ENCODE data around the gene RAD51D. TPM values are rescaled to one million over a fixed set of nuclear protein-coding genes. Genes with fewer than 3 reads are reported as not detected.

RAD51D gene
- total and polyA plus RNA-seq, 2 donors from 2014 or later: 7.8 to 13.8 TPM

DNA sequence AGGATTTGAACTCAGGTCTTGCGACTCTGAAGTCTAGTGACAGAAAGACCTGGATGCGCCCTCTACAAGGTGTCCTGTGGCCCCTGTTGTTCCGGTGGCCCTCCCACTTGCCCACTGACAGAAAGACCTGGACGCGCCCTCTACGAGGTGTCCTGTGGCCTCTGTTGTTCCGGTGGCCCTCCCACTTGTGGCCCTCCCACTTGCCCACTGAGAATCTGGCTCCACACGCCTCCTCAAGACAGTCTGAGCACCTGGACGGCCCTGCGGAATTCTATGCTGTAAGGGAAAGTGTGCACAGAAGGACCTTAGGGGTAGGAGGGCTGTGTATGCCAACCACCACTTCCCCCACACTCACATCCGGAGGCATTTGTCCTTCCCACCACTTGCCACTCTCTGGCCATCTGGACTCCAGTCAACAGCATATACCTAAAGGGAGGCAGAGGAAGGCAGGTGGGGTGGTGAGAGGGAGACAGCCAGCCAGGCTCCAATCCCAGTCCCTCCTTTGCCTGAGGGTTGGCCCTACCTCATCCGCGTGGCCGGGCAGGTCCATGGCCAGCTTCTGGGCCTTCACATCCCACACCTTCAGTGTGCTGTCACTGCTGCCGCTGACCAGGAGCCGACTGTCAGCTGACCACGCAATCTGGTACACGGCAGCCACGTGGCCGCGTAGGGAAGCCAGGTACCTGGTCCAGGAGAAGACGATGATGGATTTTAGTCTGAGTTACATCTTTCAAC lies 13.3 kb upstream of the RAD51D start:
- Histone ChIP-seq H3K27ac (ENCODE audit: low read depth in 2 of 2, low read length in 2 of 2) (no peak overlapping the region), H3K9me3 (ENCODE audit: control insufficient read depth in 2 of 3, insufficient read depth in 1 of 3, low read length in 3 of 3) (no peaks in the 10 kb centered on the region), H3K27me3 (ENCODE audit: control insufficient read depth, insufficient read depth, low read length) (no peaks in the 10 kb centered on the region), H3K36me3 (ENCODE audit: control insufficient read depth in 2 of 3, insufficient read depth in 3 of 3, low read length in 3 of 3) (peaks cover 6 to 49% (median 32%) of the 10 kb centered on the region in 3 donors), H3K9ac (ENCODE audit: low read length in 3 of 3) (no peak overlapping the region), H3K4me1 (ENCODE audit: control insufficient read depth in 2 of 3, insufficient read depth in 2 of 3, low read depth in 1 of 3, low read length in 3 of 3) (peaks cover 0 to 8% (median 2%) of the 10 kb centered on the region in 3 donors), H3K4me3 (ENCODE audit: low read length in 3 of 3) (no peak overlapping the region)
- no peak for FAIRE-seq
- TF ChIP-seq, protein P1, sequence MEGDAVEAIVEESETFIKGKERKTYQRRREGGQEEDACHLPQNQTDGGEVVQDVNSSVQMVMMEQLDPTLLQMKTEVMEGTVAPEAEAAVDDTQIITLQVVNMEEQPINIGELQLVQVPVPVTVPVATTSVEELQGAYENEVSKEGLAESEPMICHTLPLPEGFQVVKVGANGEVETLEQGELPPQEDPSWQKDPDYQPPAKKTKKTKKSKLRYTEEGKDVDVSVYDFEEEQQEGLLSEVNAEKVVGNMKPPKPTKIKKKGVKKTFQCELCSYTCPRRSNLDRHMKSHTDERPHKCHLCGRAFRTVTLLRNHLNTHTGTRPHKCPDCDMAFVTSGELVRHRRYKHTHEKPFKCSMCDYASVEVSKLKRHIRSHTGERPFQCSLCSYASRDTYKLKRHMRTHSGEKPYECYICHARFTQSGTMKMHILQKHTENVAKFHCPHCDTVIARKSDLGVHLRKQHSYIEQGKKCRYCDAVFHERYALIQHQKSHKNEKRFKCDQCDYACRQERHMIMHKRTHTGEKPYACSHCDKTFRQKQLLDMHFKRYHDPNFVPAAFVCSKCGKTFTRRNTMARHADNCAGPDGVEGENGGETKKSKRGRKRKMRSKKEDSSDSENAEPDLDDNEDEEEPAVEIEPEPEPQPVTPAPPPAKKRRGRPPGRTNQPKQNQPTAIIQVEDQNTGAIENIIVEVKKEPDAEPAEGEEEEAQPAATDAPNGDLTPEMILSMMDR (IDR thresholded peaks at IDR 0.05; ENCODE audit: borderline replicate concordance, extremely low read depth, insufficient read depth): no peak
- intact Hi-C loops (cut with DNase I): no loop called here
- no peak for DNase-seq

DNA sequence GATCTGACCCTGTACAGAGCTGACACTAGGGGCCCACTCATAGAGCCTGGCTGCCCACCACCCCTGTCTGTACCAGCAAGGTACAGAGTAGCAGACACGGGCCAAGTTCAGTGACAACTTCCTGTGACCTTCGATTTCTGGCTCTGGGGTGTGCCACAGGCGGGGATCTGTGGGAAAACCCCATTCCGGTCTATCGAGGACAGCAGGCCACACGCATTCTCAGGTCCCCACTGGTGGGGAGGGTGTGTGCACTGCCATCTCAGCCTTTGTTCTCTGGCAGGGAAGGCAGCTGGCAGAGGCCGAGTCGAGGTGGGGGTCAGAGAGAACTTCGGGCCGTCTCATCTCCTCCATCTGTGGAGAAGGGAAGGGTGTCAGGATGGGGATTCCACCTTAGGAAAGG lies 12.4 kb upstream of the RAD51D start:
- TF ChIP-seq, protein P1 (IDR thresholded peaks at IDR 0.05; ENCODE audit: borderline replicate concordance, extremely low read depth, insufficient read depth): no peak
- Histone ChIP-seq H3K4me3 (ENCODE audit: low read length in 3 of 3) (no peak overlapping the region), H3K9me3 (ENCODE audit: control insufficient read depth in 2 of 3, insufficient read depth in 1 of 3, low read length in 3 of 3) (no peaks in the 10 kb centered on the region), H3K27ac (ENCODE audit: low read depth in 2 of 2, low read length in 2 of 2) (no peak overlapping the region), H3K36me3 (ENCODE audit: control insufficient read depth in 2 of 3, insufficient read depth in 3 of 3, low read length in 3 of 3) (peaks cover 6 to 43% (median 26%) of the 10 kb centered on the region in 3 donors), H3K27me3 (ENCODE audit: control insufficient read depth, insufficient read depth, low read length) (no peaks in the 10 kb centered on the region), H3K9ac (ENCODE audit: low read length in 3 of 3) (no peak overlapping the region), H3K4me1 (ENCODE audit: control insufficient read depth in 2 of 3, insufficient read depth in 2 of 3, low read depth in 1 of 3, low read length in 3 of 3) (peaks cover 0 to 8% (median 2%) of the 10 kb centered on the region in 3 donors)
- intact Hi-C loops (cut with DNase I): no loop called here
- FAIRE-seq (no peak), DNase-seq (no peak)

DNA sequence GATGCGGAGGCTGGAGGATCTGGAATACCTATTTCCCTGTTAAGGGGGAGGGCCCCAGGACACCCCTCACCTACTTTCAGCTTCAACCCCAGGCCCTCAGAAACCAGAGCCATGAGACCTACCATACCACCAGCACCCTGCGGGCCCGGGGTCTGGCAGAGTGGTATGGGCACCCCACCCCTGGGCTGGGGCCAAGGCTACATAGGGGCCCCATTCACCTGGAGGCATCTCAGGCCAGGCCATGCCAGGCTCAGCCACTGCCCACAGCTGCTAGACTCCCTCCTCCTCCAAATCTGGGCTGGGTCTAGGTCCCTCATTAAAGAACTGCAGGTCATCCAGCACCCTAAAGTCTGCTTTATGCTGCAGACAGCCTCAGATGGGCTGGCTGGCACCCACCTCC lies 10.7 kb upstream of the RAD51D start:
- H3K4me1 ChIP-seq (ENCODE audit: control insufficient read depth in 2 of 3, insufficient read depth in 2 of 3, low read depth in 1 of 3, low read length in 3 of 3): peaks cover 0 to 8% (median 2%) of the 10 kb centered on the region in 3 donors
- DNase-seq: no peak
- intact Hi-C loops (cut with DNase I): no loop called here
- H3K27me3 ChIP-seq (ENCODE audit: control insufficient read depth, insufficient read depth, low read length): no peaks in the 10 kb centered on the region
- no peak overlapping the region for H3K9ac ChIP-seq (ENCODE audit: low read length in 3 of 3)
- TF ChIP-seq, protein P1 (IDR thresholded peaks at IDR 0.05; ENCODE audit: borderline replicate concordance, extremely low read depth, insufficient read depth): no peak
- no peak for FAIRE-seq
- H3K9me3 ChIP-seq (ENCODE audit: control insufficient read depth in 2 of 3, insufficient read depth in 1 of 3, low read length in 3 of 3): no peaks in the 10 kb centered on the region
- peaks cover 3 to 26% (median 16%) of the 10 kb centered on the region in 3 donors for H3K36me3 ChIP-seq (ENCODE audit: control insufficient read depth in 2 of 3, insufficient read depth in 3 of 3, low read length in 3 of 3)
- no peak overlapping the region for H3K4me3 ChIP-seq (ENCODE audit: low read length in 3 of 3)
- H3K27ac ChIP-seq (ENCODE audit: low read depth in 2 of 2, low read length in 2 of 2): no peak overlapping the region

All from kidney (tissue), 14 donors.